H9 (cell line): ENCODE data around the gene GFPT1. TPM values are rescaled to one million over a fixed set of nuclear protein-coding genes. Genes with fewer than 3 reads are reported as not detected.

Experiments
- DNase-seq: peaks from one replicate; pipeline ENCODE4 v3.0.0-alpha.2; 2017
- H2AFZ ChIP-seq: one replicate; pipeline ENCODE4 v1.6.1; 2013; ENCODE audit warnings: mild to moderate bottlenecking, low read length, control low read depth, moderate library complexity
- H2AK5ac ChIP-seq: 2 replicates; pipeline ENCODE4 v1.6.1; 2013; ENCODE audit warnings: low read length, control low read depth, mixed read lengths; ENCODE audit not compliant: insufficient read length
- H2BK120ac ChIP-seq: one replicate; pipeline ENCODE4 v1.6.1; 2013; ENCODE audit warnings: low read depth, mild to moderate bottlenecking, low read length, control low read depth, inconsistent platforms; ENCODE audit not compliant: poor library complexity, severe bottlenecking
- H2BK12ac ChIP-seq: 2 replicates; pipeline ENCODE4 v1.6.1; 2013; ENCODE audit warnings: low read length, control low read depth, mixed read lengths, low read depth; ENCODE audit not compliant: insufficient read length
- H2BK15ac ChIP-seq: 2 replicates; pipeline ENCODE4 v1.6.1; 2013; ENCODE audit warnings: low read depth, low read length, control low read depth
- H2BK20ac ChIP-seq: one replicate; pipeline ENCODE4 v1.6.1; 2013; ENCODE audit warnings: low read depth, mild to moderate bottlenecking, low read length, control low read depth, inconsistent platforms; ENCODE audit not compliant: poor library complexity, severe bottlenecking
- H2BK5ac ChIP-seq: 2 replicates; pipeline ENCODE4 v1.6.1; 2013; ENCODE audit warnings: low read length, control low read depth, mixed read lengths; ENCODE audit not compliant: insufficient read length
- H3K14ac ChIP-seq: 2 replicates; pipeline ENCODE4 v1.6.1; 2013; ENCODE audit warnings: low read length, control low read depth; ENCODE audit not compliant: insufficient read depth
- H3K18ac ChIP-seq: 2 replicates; pipeline ENCODE4 v1.6.1; 2013; ENCODE audit warnings: low read depth, mild to moderate bottlenecking, mixed read lengths, low read length, control low read depth; ENCODE audit not compliant: insufficient read length
- H3K23ac ChIP-seq: 2 replicates; pipeline ENCODE4 v1.6.1; 2013; ENCODE audit warnings: low read length, control low read depth, mixed read lengths, low read depth; ENCODE audit not compliant: insufficient read length
- H3K23me2 ChIP-seq: 2 replicates; pipeline ENCODE4 v1.6.1; 2013; ENCODE audit warnings: low read depth, mild to moderate bottlenecking, mixed read lengths, low read length, control low read depth; ENCODE audit not compliant: insufficient read length, poor library complexity, severe bottlenecking
- H3K27ac ChIP-seq: 2 replicates; pipeline ENCODE4 v1.5.1; 2013; ENCODE audit warnings: low read length, control low read depth, mixed read lengths, low read depth; ENCODE audit not compliant: insufficient read length
- H3K27me3 ChIP-seq: 2 replicates; pipeline ENCODE4 v1.6.1; 2013; ENCODE audit warnings: low read length, control low read depth, inconsistent platforms; ENCODE audit not compliant: insufficient read depth
- H3K4ac ChIP-seq: 2 replicates; pipeline ENCODE4 v1.6.1; 2013; ENCODE audit warnings: low read depth, mild to moderate bottlenecking, control low read depth, inconsistent platforms, low read length, moderate library complexity
- H3K4me1 ChIP-seq: 2 replicates; pipeline ENCODE4 v1.6.1; 2013; ENCODE audit warnings: low read length, control low read depth, inconsistent platforms; ENCODE audit not compliant: insufficient read depth
- H3K4me2 ChIP-seq: 2 replicates; pipeline ENCODE4 v1.6.1; 2013; ENCODE audit warnings: low read length, control low read depth, mixed read lengths; ENCODE audit not compliant: insufficient read length, insufficient read depth
- H3K56ac ChIP-seq: 2 replicates; pipeline ENCODE4 v1.6.1; 2013; ENCODE audit warnings: low read depth, mild to moderate bottlenecking, mixed read lengths, low read length, control low read depth; ENCODE audit not compliant: insufficient read length
- H3K79me1 ChIP-seq: 2 replicates; pipeline ENCODE4 v1.6.1; 2013; ENCODE audit warnings: low read depth, mild to moderate bottlenecking, moderate library complexity, low read length, control low read depth, inconsistent platforms; ENCODE audit not compliant: insufficient read depth, poor library complexity, severe bottlenecking
- H3K79me2 ChIP-seq: 2 replicates; pipeline ENCODE4 v1.6.1; 2013; ENCODE audit warnings: low read length, control low read depth, inconsistent platforms; ENCODE audit not compliant: insufficient read depth
- H3K9ac ChIP-seq: 2 replicates; pipeline ENCODE4 v1.6.1; 2013; ENCODE audit warnings: low read length, control low read depth, mixed read lengths; ENCODE audit not compliant: insufficient read length; ENCODE audit errors: extremely low read depth
- H3K9me3 ChIP-seq: one replicate; pipeline ENCODE4 v1.6.1; 2013; ENCODE audit warnings: low read depth, low read length, inconsistent platforms; ENCODE audit not compliant: control insufficient read depth
- H3T11ph ChIP-seq: one replicate; pipeline ENCODE4 v1.6.1; 2013; ENCODE audit warnings: mild to moderate bottlenecking, low read length, control low read depth, inconsistent platforms
- H4K20me1 ChIP-seq: one replicate; pipeline ENCODE4 v1.6.1; 2013; ENCODE audit not compliant: control insufficient read depth, insufficient read length, insufficient read depth
- H4K5ac ChIP-seq: 2 replicates; pipeline ENCODE4 v1.6.1; 2013; ENCODE audit warnings: low read depth, mild to moderate bottlenecking, mixed read lengths, low read length, control low read depth; ENCODE audit not compliant: insufficient read length
- H4K8ac ChIP-seq: replicated peaks from 2 replicates; pipeline ENCODE4 v1.6.1; 2013; ENCODE audit warnings: low read length, control low read depth, mixed read lengths, low read depth; ENCODE audit not compliant: insufficient read length
- H4K91ac ChIP-seq: 2 replicates; pipeline ENCODE4 v1.6.1; 2013; ENCODE audit warnings: low read depth, mild to moderate bottlenecking, moderate library complexity, mixed read lengths, low read length, control low read depth; ENCODE audit not compliant: insufficient read length
- H3K27ac Mint-ChIP-seq, 3 experiments: 2 replicates in 2 of 3; 3 replicates in 1 of 3; pipeline ENCODE4 v1.8.0; 2020 to 2021; ENCODE audit warnings: mixed read lengths in 3 of 3, mild to moderate bottlenecking in 1 of 3, moderate library complexity in 1 of 3
- H3K27me3 Mint-ChIP-seq: 2 replicates; pipeline ENCODE4 v1.8.0; 2021; ENCODE audit warnings: low read depth, mild to moderate bottlenecking, moderate library complexity, mixed read lengths
- H3K36me3 Mint-ChIP-seq, 3 experiments: 2 replicates in 2 of 3; 3 replicates in 1 of 3; pipeline ENCODE4 v1.8.0; 2020 to 2021; ENCODE audit warnings: low read depth in 3 of 3, mixed read lengths in 3 of 3; ENCODE audit not compliant: insufficient read depth in 1 of 3
- H3K4me1 Mint-ChIP-seq, 2 experiments: 2 replicates each; pipeline ENCODE4 v1.8.0; 2020; ENCODE audit warnings: mixed read lengths in 2 of 2
- H3K4me3 Mint-ChIP-seq, 2 experiments: 2 replicates in 1 of 2; 3 replicates in 1 of 2; pipeline ENCODE4 v1.8.0; 2020 to 2021; ENCODE audit warnings: mild to moderate bottlenecking in 2 of 2, mixed read lengths in 2 of 2, moderate library complexity in 1 of 2
- H3K9me3 Mint-ChIP-seq, 2 experiments: 2 replicates in 1 of 2; 3 replicates in 1 of 2; pipeline ENCODE4 v1.8.0; 2020; ENCODE audit warnings: mild to moderate bottlenecking in 2 of 2, mixed read lengths in 2 of 2, moderate library complexity in 1 of 2
- CTCF ChIP-seq: fragments of 200-600 bp; sonication (generic); conservative IDR thresholded peaks from 3 replicates; pipeline ENCODE4 v1.8.0; 2021; ENCODE audit warnings: antibody characterized with exemption, mild to moderate bottlenecking
- WGBS: extraction: QIAGEN DNeasy Blood & Tissue Kit; methylation state at CpG from one replicate; pipeline ENCODE4 v1.1.7; 2013; ENCODE audit warnings: missing lambda C conversion rate, low lambda C conversion rate, mixed read lengths; ENCODE audit not compliant: insufficient read length; ENCODE audit errors: extremely low coverage; 5-methylcytosine and 5-hydroxymethylcytosine counted together
- total RNA-seq: library from RNA; stranded (reverse); gene quantifications from 2 replicates; pipeline ENCODE4 v1.2.1, GENCODE V29; 2021

GFPT1 gene
- total RNA-seq, 1 experiment from 2014 or later, result 84.4 TPM

GRCh38 chr2:69382547-69382946, 4.5 kb downstream of the GFPT1 start:
- Histone ChIP-seq H2BK12ac (no peak overlapping the region), H3K56ac (no peak overlapping the region), H2BK5ac (no peak overlapping the region), H2BK15ac (no peak overlapping the region), H3K18ac (no peak overlapping the region), H3K9me3 (no peaks in the 10 kb centered on the region), H4K8ac (no peak overlapping the region), H3K4me2 (no peak overlapping the region), H3K4me1 (no peaks in the 10 kb centered on the region), H3K9ac (no peak overlapping the region), H4K91ac (no peak overlapping the region), H2AFZ (no peak overlapping the region), H3K79me1 (peaks cover 3% of the 10 kb centered on the region), H3K27me3 (no peaks in the 10 kb centered on the region), H3K14ac (no peak overlapping the region), H3T11ph (no peak overlapping the region), H2BK20ac (no peak overlapping the region), H3K79me2 (peaks cover 5% of the 10 kb centered on the region; the same call in 1 of the 2 replicates), H3K23me2 (peaks cover 3% of the 10 kb centered on the region), H4K20me1 (no peaks in the 10 kb centered on the region), H4K5ac (no peak overlapping the region), H3K23ac (no peak overlapping the region), H2AK5ac (no peak overlapping the region), H2BK120ac (no peak overlapping the region), H3K27ac (no peak overlapping the region), H3K4ac (no peak overlapping the region)
- Mint-ChIP-seq H3K4me1 (peaks cover 17 to 25% of the 10 kb centered on the region in 2 experiments), H3K27me3 (no peaks in the 10 kb centered on the region), H3K27ac (peak overlapping the region in 2 of 3 experiments; percentile 1 to 28; a peak in 3 of 7 replicates), H3K4me3 (no peak overlapping the region), H3K36me3 (peaks cover 2 to 13% (median 8%) of the 10 kb centered on the region in 3 experiments; a peak in 5 of 7 replicates), H3K9me3 (no peaks in the 10 kb centered on the region)
- no CpG with 5 or more reads among the region's 2 CpGs for WGBS
- DNase-seq, result no peak
- no peak for TF ChIP-seq CTCF
